ENCODE data around the gene KRT222.

GRCh38 chr17:40697297-40697696 is 32.3 kb upstream of the KRT222 start:
- TF ChIP-seq ZC3H10 (CRISPR knock-in tag; IDR thresholded peaks at IDR 0.05): no peak
- TF ChIP-seq CREB5 (CRISPR knock-in tag; IDR thresholded peaks at IDR 0.05; ENCODE audit: low read depth): no peak
- no peak for TF ChIP-seq ISL1 (CRISPR knock-in tag; IDR thresholded peaks at IDR 0.05)
- TF ChIP-seq PATZ1 (CRISPR knock-in tag; IDR thresholded peaks at IDR 0.05; ENCODE audit: borderline replicate concordance): no peak
- TF ChIP-seq ZNF565 (CRISPR knock-in tag; conservative IDR thresholded peaks at IDR 0.05; ENCODE audit: low read depth): no peak
- TF ChIP-seq BACH2 (CRISPR knock-in tag; IDR thresholded peaks at IDR 0.05; ENCODE audit: borderline replicate concordance): no peak
- TF ChIP-seq RARB (CRISPR knock-in tag; IDR thresholded peaks at IDR 0.05): no peak
- no peak for TF ChIP-seq TOX (CRISPR knock-in tag; IDR thresholded peaks at IDR 0.05; ENCODE audit: borderline replicate concordance)
- TF ChIP-seq ARNTL (CRISPR knock-in tag; IDR thresholded peaks at IDR 0.05; ENCODE audit: borderline replicate concordance, low read depth): no peak
- TF ChIP-seq CSRNP3 (CRISPR knock-in tag; IDR thresholded peaks at IDR 0.05): no peak
